H1 (cell line): ENCODE data around the gene RXFP4. TPM values are rescaled to one million over a fixed set of nuclear protein-coding genes. Genes with fewer than 3 reads are reported as not detected.

Source experiments
- CTCF ChIA-PET: fragments of 300-600 bp; sonication (Branson Sonifier 250); formaldehyde crosslinking; loops from one replicate; lab custom pipeline; 2021; ENCODE audit not compliant: partially characterized antibody; lab: Charles Lee
- POLR2A ChIA-PET: fragments of 300-600 bp; sonication (Branson Sonifier 250); formaldehyde crosslinking; loops from one replicate; lab custom pipeline; 2021; ENCODE audit warnings: inconsistent platforms; ENCODE audit not compliant: partially characterized antibody; lab: Charles Lee
- DNase-seq, 2 experiments: peaks; one replicate each; pipeline versions ENCODE4 v3.0.0 to v3.0.0-alpha.2; 2010 to 2022; ENCODE audit warnings: low spot score in 2 of 2, low read depth in 1 of 2, mixed read lengths in 1 of 2
- FAIRE-seq: peaks from 2 replicates; lab custom pipeline; 2011; peaks lifted over from hg19 to GRCh38; lab: Jason Lieb, UNC
- H2AFZ ChIP-seq: 2 replicates; pipeline ENCODE4 v1.8.1; 2012; ENCODE audit warnings: low read length, inconsistent platforms
- H2AK5ac ChIP-seq: 2 replicates; pipeline ENCODE4 v1.6.1; 2013; ENCODE audit warnings: low read depth, low read length
- H2BK120ac ChIP-seq: replicated peaks from 2 replicates; pipeline ENCODE3; 2013; ENCODE audit warnings: low read depth, low read length, inconsistent platforms
- H2BK12ac ChIP-seq: 2 replicates; pipeline ENCODE4 v1.6.1; 2013; ENCODE audit warnings: low read depth, low read length
- H2BK15ac ChIP-seq: 2 replicates; pipeline ENCODE4 v1.6.1; 2013; ENCODE audit warnings: low read length
- H2BK20ac ChIP-seq: 2 replicates; pipeline ENCODE4 v1.6.1; 2013; ENCODE audit warnings: low read length
- H2BK5ac ChIP-seq: 2 replicates; pipeline ENCODE4 v1.6.1; 2013; ENCODE audit warnings: low read depth, low read length
- H3K14ac ChIP-seq: 2 replicates; pipeline ENCODE4 v1.6.1; 2013; ENCODE audit warnings: inconsistent platforms; ENCODE audit not compliant: insufficient read length
- H3K18ac ChIP-seq: 2 replicates; pipeline ENCODE4 v1.6.1; 2013; ENCODE audit warnings: low read length; ENCODE audit errors: extremely low read depth
- H3K23ac ChIP-seq: 2 replicates; pipeline ENCODE4 v1.6.1; 2013; ENCODE audit warnings: inconsistent platforms; ENCODE audit not compliant: insufficient read length
- H3K23me2 ChIP-seq: 2 replicates; pipeline ENCODE4 v1.6.1; 2013; ENCODE audit warnings: low read depth, low read length
- H3K27ac ChIP-seq: 2 replicates; pipeline ENCODE4 v1.6.1; 2011; ENCODE audit warnings: low read depth, low read length, inconsistent platforms
- H3K27me3 ChIP-seq, 4 experiments: replicated peaks in 1 of 4; 1 replicate in 1 of 4; 2 replicates in 3 of 4; pipeline versions ENCODE4 v1.6.1 to v1.8.1; 2011 to 2013; ENCODE audit warnings: low read length in 3 of 4, mild to moderate bottlenecking in 3 of 4, inconsistent platforms in 2 of 4, mixed read lengths in 2 of 4, moderate library complexity in 1 of 4; ENCODE audit not compliant: control insufficient read depth in 3 of 4, insufficient read depth in 3 of 4; ENCODE audit errors: extremely low read depth in 1 of 4
- H3K36me3 ChIP-seq, 4 experiments: 2 replicates each; pipeline versions ENCODE4 v1.6.1 to v1.8.1; 2011 to 2013; ENCODE audit warnings: mild to moderate bottlenecking in 4 of 4, low read length in 3 of 4, moderate library complexity in 2 of 4, control low read depth in 1 of 4, inconsistent platforms in 1 of 4; ENCODE audit not compliant: insufficient read depth in 4 of 4, control insufficient read depth in 2 of 4
- H3K4ac ChIP-seq: replicated peaks from 2 replicates; pipeline ENCODE3; 2013; ENCODE audit warnings: low read length, low read depth, mixed read lengths, inconsistent platforms; ENCODE audit not compliant: insufficient read length
- H3K4me1 ChIP-seq, 4 experiments: replicated peaks in 1 of 4; 1 replicate in 1 of 4; 2 replicates in 3 of 4; pipeline versions ENCODE4 v1.6.1 to v1.8.1; 2011 to 2013; ENCODE audit warnings: low read length in 3 of 4, inconsistent platforms in 2 of 4, mixed read lengths in 1 of 4; ENCODE audit not compliant: insufficient read depth in 4 of 4, control insufficient read depth in 3 of 4
- H3K4me2 ChIP-seq, 2 experiments: 2 replicates each; pipeline versions ENCODE4 v1.6.1 to v1.8.1; 2011 to 2013; ENCODE audit warnings: low read depth in 2 of 2, low read length in 2 of 2, control low read depth in 1 of 2, inconsistent platforms in 1 of 2, mild to moderate bottlenecking in 1 of 2; ENCODE audit not compliant: insufficient read depth in 1 of 2
- H3K4me3 ChIP-seq, 4 experiments: fragments of 200-600, 300-600 bp in 1 of 4; sonication (generic), shearing (Covaris generic), sonication (Bioruptor Twin) in 1 of 4; 2 replicates each; pipeline versions ENCODE4 v1.5.1 to v1.8.1; 2011 to 2016; ENCODE audit warnings: low read length in 4 of 4, low read depth in 3 of 4, control low read depth in 2 of 4, inconsistent platforms in 2 of 4, mild to moderate bottlenecking in 2 of 4, mixed read lengths in 1 of 4, moderate library complexity in 1 of 4; ENCODE audit not compliant: insufficient read depth in 2 of 4; ENCODE audit errors: extremely low read depth in 1 of 4
- H3K56ac ChIP-seq: replicated peaks from 2 replicates; pipeline ENCODE3; 2013; ENCODE audit warnings: low read depth, mild to moderate bottlenecking, mixed read lengths, low read length, inconsistent platforms; ENCODE audit not compliant: insufficient read length
- H3K79me1 ChIP-seq: 2 replicates; pipeline ENCODE4 v1.6.1; 2013; ENCODE audit warnings: low read depth, low read length, control low read depth
- H3K79me2 ChIP-seq, 2 experiments: 2 replicates each; pipeline versions ENCODE4 v1.6.1 to v1.8.1; 2012 to 2013; ENCODE audit warnings: low read length in 2 of 2, mild to moderate bottlenecking in 2 of 2, inconsistent platforms in 1 of 2; ENCODE audit not compliant: insufficient read depth in 2 of 2, control insufficient read depth in 1 of 2
- H3K9ac ChIP-seq, 4 experiments: replicated peaks in 1 of 4; 1 replicate in 1 of 4; 2 replicates in 3 of 4; pipeline versions ENCODE4 v1.6.1 to v1.8.1; 2011 to 2013; ENCODE audit warnings: low read depth in 3 of 4, low read length in 3 of 4, control low read depth in 2 of 4, mild to moderate bottlenecking in 2 of 4, moderate library complexity in 2 of 4, inconsistent platforms in 1 of 4; ENCODE audit errors: extremely low read depth in 1 of 4
- H3K9me3 ChIP-seq, 2 experiments: 2 replicates each; pipeline versions ENCODE4 v1.6.1 to v1.8.1; 2012 to 2013; ENCODE audit warnings: mild to moderate bottlenecking in 2 of 2, moderate library complexity in 2 of 2, control low read depth in 1 of 2, inconsistent platforms in 1 of 2, low read depth in 1 of 2, low read length in 1 of 2, mixed read lengths in 1 of 2; ENCODE audit not compliant: insufficient read depth in 2 of 2
- H4K20me1 ChIP-seq, 2 experiments: replicated peaks in 1 of 2; 2 replicates each; pipeline versions ENCODE3 to v1.8.1; 2011 to 2013; ENCODE audit warnings: inconsistent platforms in 2 of 2, low read length in 2 of 2, mild to moderate bottlenecking in 1 of 2; ENCODE audit not compliant: insufficient read depth in 2 of 2, control insufficient read depth in 1 of 2
- H4K5ac ChIP-seq: 2 replicates; pipeline ENCODE4 v1.6.1; 2013; ENCODE audit warnings: low read length, low read depth, mixed read lengths, inconsistent platforms; ENCODE audit not compliant: insufficient read length
- H4K8ac ChIP-seq: 2 replicates; pipeline ENCODE4 v1.8.0; 2013; ENCODE audit warnings: mild to moderate bottlenecking, moderate library complexity, low read length, inconsistent platforms; ENCODE audit not compliant: insufficient read depth; ENCODE audit errors: extremely low read depth
- H4K91ac ChIP-seq: replicated peaks from 2 replicates; pipeline ENCODE3; 2013; ENCODE audit warnings: low read length, mixed read lengths, inconsistent platforms; ENCODE audit not compliant: insufficient read length
- WGBS, 2 experiments: shearing (Covaris generic) in 1 of 2; methylation state at CpG; one replicate each; pipeline versions ENCODE4 v1.1.6 to v1.1.7; 2013 to 2015; ENCODE audit warnings: low lambda C conversion rate in 2 of 2, mixed read lengths in 2 of 2, inconsistent platforms in 1 of 2, low coverage in 1 of 2, missing lambda C conversion rate in 1 of 2; ENCODE audit not compliant: insufficient replicate concordance in 2 of 2, insufficient coverage in 1 of 2, insufficient read length in 1 of 2; ENCODE audit errors: extremely low coverage in 1 of 2, missing lambda C conversion rate in 1 of 2; 5-methylcytosine and 5-hydroxymethylcytosine counted together
- polyA plus RNA-seq, 7 experiments: library from polyadenylated mRNA; depleted of rRNA in 3 of 7; stranded (reverse) in 5 of 7; unstranded in 2 of 7; fragments of >200 nt in 5 of 7; fragments of 200-250 nt in 2 of 7; gene quantifications; 1 replicate in 5 of 7; 2 replicates in 1 of 7; 4 replicates in 1 of 7; pipeline versions ENCODE4 v1.2.1 to v1.2.3, GENCODE V29; 2011 to 2013; ENCODE audit warnings: missing spikeins in 2 of 7, mixed read lengths in 2 of 7
- total RNA-seq: library from RNA; stranded (reverse); fragmentation: NEBNext Ultra II Directional; extraction: Animal tissue kit (Norgen Biotek cat#: 25700); gene quantifications from 2 replicates; pipeline ENCODE4 v1.2.1, GENCODE V29; 2021

Gene RXFP4
- total and polyA plus RNA-seq, 2 of the 8 experiments (the other 6 are each of a cell fraction or from before 2014, with no cell fraction given): not detected

GRCh38 chr1:155931332-155932038 lies 10.0 kb upstream of the RXFP4 start:
- H2AK5ac ChIP-seq: no peak overlapping the region
- H2BK5ac ChIP-seq: no peak overlapping the region
- H3K18ac ChIP-seq: no peak overlapping the region
- no peak overlapping the region for H3K27ac ChIP-seq
- no peak for DNase-seq
- peak overlapping the region; percentile 23 to 40; a peak in 2 of 4 replicates for H3K4me2 ChIP-seq
- peaks cover 5% of the 10 kb centered on the region for H3K23me2 ChIP-seq
- no peak overlapping the region for H3K4ac ChIP-seq
- H3K23ac ChIP-seq: no peak overlapping the region
- H2BK20ac ChIP-seq: no peak overlapping the region
- no peak overlapping the region for H2BK15ac ChIP-seq
- H3K27me3 ChIP-seq: no peaks in the 10 kb centered on the region
- H4K8ac ChIP-seq: no peak overlapping the region; the same call in 1 of the 2 replicates
- peaks cover 0 to 16% of the 10 kb centered on the region in 2 experiments for H4K20me1 ChIP-seq
- ChIA-PET CTCF (interaction anchor here (1.0 to 2.6 kb wide), 11 partner anchors 8 to 161 kb away, joined by 3 to 11 read pairs (median 4); partner anchors contain the start of gene ARHGEF2), POLR2A (interaction anchor here (0.6 to 6.7 kb wide), 6 partner anchors 13 to 164 kb away, joined by 3 to 109 read pairs (median 14); no protein-coding TSS in a partner anchor)
- peak overlapping the region in 1 of 4 experiments; percentile 18; a peak in 1 of 7 replicates for H3K9ac ChIP-seq
- no peak overlapping the region for H2AFZ ChIP-seq
- H2BK120ac ChIP-seq: no peak overlapping the region
- no peaks in the 10 kb centered on the region for H3K9me3 ChIP-seq
- peaks cover 10 to 51% of the 10 kb centered on the region in 2 experiments for H3K79me2 ChIP-seq
- H3K56ac ChIP-seq: no peak overlapping the region
- H3K4me3 ChIP-seq: peak overlapping the region in 1 of 4 experiments; percentile 89; a peak in 2 of 8 replicates
- H3K36me3 ChIP-seq: peaks cover 30 to 68% (median 51%) of the 10 kb centered on the region in 4 experiments
- H3K4me1 ChIP-seq: peaks cover 0 to 2% (median 1%) of the 10 kb centered on the region in 4 experiments; a peak in 4 of 7 replicates
- no peak overlapping the region for H3K14ac ChIP-seq
- FAIRE-seq: no peak
- peaks cover 2% of the 10 kb centered on the region; the same call in 1 of the 2 replicates for H3K79me1 ChIP-seq
- H4K5ac ChIP-seq: no peak overlapping the region
- no peak overlapping the region for H2BK12ac ChIP-seq
- WGBS, 2 experiments: 96% methylated on average over 6 of the region's 7 CpGs; no CpG with 5 or more reads in 1 of the 2 experiments
- no peak overlapping the region for H4K91ac ChIP-seq
